NCI-H345 treated with DMSO at 0.1 percent for 48 hours (cell line): Measurements from ENCODE around the gene SBF1.

Experiments used
- DNase-seq: peaks from one replicate; lab custom pipeline; 2025; ENCODE audit not compliant: unreplicated experiment; lab: John Stamatoyannopoulos, UW

SBF1 gene

GRCh38 chr22:50469377-50470305 is 5.2 kb downstream of the SBF1 start:
- DNase-seq, result peak; percentile 51

GRCh38 chr22:50468626-50469025 is 6.2 kb downstream of the SBF1 start:
- no peak for DNase-seq

- no peak for DNase-seq
Observed at GRCh38 chr22:50467773-50468440, 6.9 kb downstream of the SBF1 start.

GRCh38 chr22:50467341-50467740 is 7.5 kb downstream of the SBF1 start:
- no peak for DNase-seq

GRCh38 chr22:50465066-50465930 is 9.5 kb downstream of the SBF1 start:
- DNase-seq, result no peak

- no peak for DNase-seq
Observed at GRCh38 chr22:50464451-50464850, 10.4 kb downstream of the SBF1 start.

- DNase-seq, result no peak
Observed at GRCh38 chr22:50463188-50463900, 11.5 kb downstream of the SBF1 start.

GRCh38 chr22:50461979-50462540 is 12.8 kb downstream of the SBF1 start:
- DNase-seq, result no peak

- no peak for DNase-seq
Observed at GRCh38 chr22:50461536-50461935, 13.3 kb downstream of the SBF1 start.

- DNase-seq, result no peak
Observed at GRCh38 chr22:50460938-50461337, 13.9 kb downstream of the SBF1 start.

GRCh38 chr22:50459496-50460140 is 15.2 kb downstream of the SBF1 start:
- DNase-seq, result no peak

GRCh38 chr22:50459016-50459415 is 15.8 kb downstream of the SBF1 start:
- no peak for DNase-seq

- no peak for DNase-seq
Observed at GRCh38 chr22:50456466-50457234, 18.2 kb downstream of the SBF1 start.

GRCh38 chr22:50456026-50456425 is 18.8 kb downstream of the SBF1 start:
- no peak for DNase-seq

- DNase-seq, result no peak
Observed at GRCh38 chr22:50455201-50455600, 19.6 kb downstream of the SBF1 start.

GRCh38 chr22:50454556-50455075 is 20.2 kb downstream of the SBF1 start:
- DNase-seq, result no peak

GRCh38 chr22:50452649-50453048 is 22.2 kb downstream of the SBF1 start:
- DNase-seq, result no peak

- DNase-seq, result no peak
Observed at GRCh38 chr22:50447576-50448551, 27.0 kb downstream of the SBF1 start.
